ENCODE measurements around the gene CHMP4A. TPM values are rescaled to one million over a fixed set of nuclear protein-coding genes. Genes with fewer than 3 reads are reported as not detected.
A peak's percentile ranks its signal among the peaks of the same experiment; 100 is the strongest.

CHMP4A gene
- total and polyA plus RNA-seq, 2 of the 13 experiments (the other 11 are each of a cell fraction or from before 2014, with no cell fraction given): 83.6 to 113 TPM

DNA sequence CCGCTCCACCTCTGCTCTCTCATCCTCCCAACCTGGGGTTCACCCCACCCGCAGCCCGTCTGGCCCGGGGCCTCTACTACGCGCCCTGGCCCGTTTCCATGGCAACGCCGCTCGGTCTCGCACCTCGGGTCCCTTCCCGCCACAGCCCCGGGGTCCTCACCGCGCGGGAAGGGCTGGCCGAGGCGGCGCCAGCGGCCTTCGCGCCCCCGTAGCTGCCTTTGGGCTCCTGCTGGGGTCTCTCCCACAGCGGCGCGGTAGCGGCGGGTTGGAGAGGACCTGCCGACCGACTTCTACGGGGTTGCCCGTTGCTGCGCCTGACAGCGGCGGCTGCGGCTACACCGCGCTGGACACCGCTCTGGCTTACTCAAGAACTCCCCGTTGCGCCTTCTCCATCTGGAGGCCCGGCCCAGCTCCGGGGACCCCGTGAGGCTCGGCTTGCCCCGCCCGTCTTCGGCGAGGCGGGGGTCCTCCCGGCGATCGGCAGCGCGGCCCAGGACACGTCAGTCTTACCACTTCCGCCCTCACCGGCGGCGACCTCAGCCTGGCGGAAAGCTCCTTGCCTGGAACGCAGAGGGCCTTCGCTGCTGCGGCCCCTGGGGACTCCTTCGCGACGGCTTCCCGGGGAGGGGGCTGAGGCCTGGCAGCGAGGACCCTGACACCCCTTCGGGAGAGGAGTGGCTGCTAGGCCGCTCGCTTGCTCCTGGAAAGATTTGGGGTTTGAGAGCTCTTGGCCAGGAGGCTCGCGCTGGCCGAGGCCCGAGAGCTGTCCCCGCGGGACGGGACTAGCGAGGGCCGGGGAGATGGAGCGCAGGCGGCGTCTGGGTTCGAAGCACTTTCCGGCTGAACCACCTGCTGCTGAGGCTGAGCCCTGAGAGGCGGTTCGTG is 17.9 kb downstream of the CHMP4A start, which contains the start of gene TM9SF1 (continued):
- TF ChIP-seq HOXD1 (CRISPR knock-in tag; IDR thresholded peaks at IDR 0.05) (peak; percentile 80), POGZ (CRISPR knock-in tag; IDR thresholded peaks at IDR 0.05) (peak; percentile 94), CSRNP2 (CRISPR knock-in tag; conservative IDR thresholded peaks at IDR 0.05; ENCODE audit: low read depth) (no peak), ZNF343 (CRISPR knock-in tag; IDR thresholded peaks at IDR 0.05) (peak; percentile 100), ZNF142 (CRISPR knock-in tag; IDR thresholded peaks at IDR 0.05) (peak; percentile 85), ZNF503 (CRISPR knock-in tag; IDR thresholded peaks at IDR 0.05) (peak; percentile 91; the same call in 1 of the 2 replicates), ZNF768 (CRISPR knock-in tag; IDR thresholded peaks at IDR 0.05) (peak; percentile 80), ZBTB33 (CRISPR knock-in tag; IDR thresholded peaks at IDR 0.05) (no peak; the same call in 1 of the 2 replicates)
- TF ChIP-seq, protein P1, sequence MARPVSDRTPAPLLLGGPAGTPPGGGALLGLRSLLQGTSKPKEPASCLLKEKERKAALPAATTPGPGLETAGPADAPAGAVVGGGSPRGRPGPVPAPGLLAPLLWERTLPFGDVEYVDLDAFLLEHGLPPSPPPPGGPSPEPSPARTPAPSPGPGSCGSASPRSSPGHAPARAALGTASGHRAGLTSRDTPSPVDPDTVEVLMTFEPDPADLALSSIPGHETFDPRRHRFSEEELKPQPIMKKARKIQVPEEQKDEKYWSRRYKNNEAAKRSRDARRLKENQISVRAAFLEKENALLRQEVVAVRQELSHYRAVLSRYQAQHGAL (CRISPR knock-in tag; IDR thresholded peaks at IDR 0.05; ENCODE audit: not compliant biosample characterization): peak; percentile 98
- TF ChIP-seq, protein P2, sequence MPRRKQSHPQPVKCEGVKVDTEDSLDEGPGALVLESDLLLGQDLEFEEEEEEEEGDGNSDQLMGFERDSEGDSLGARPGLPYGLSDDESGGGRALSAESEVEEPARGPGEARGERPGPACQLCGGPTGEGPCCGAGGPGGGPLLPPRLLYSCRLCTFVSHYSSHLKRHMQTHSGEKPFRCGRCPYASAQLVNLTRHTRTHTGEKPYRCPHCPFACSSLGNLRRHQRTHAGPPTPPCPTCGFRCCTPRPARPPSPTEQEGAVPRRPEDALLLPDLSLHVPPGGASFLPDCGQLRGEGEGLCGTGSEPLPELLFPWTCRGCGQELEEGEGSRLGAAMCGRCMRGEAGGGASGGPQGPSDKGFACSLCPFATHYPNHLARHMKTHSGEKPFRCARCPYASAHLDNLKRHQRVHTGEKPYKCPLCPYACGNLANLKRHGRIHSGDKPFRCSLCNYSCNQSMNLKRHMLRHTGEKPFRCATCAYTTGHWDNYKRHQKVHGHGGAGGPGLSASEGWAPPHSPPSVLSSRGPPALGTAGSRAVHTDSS (CRISPR knock-in tag; conservative IDR thresholded peaks at IDR 0.05): peak; percentile 20; the same call in 1 of the 2 replicates

Data from HepG2 (cell line).